Gastroesophageal sphincter (tissue), 3 donors: ENCODE measurements around the gene PNLIPRP1.

ENCODE experiments used
- EP300 ChIP-seq: sonication (generic); formaldehyde crosslinking; IDR thresholded peaks from one replicate; pipeline ENCODE4 v1.6.1; 2017; ENCODE audit warnings: antibody characterized with exemption, mild to moderate bottlenecking
- POLR2A ChIP-seq, 2 donors: fragments of 450-650 bp; IDR thresholded peaks; one replicate each; pipeline ENCODE4 v1.6.1; 2017; ENCODE audit warnings: antibody characterized with exemption in 2 of 2, mild to moderate bottlenecking in 2 of 2, moderate library complexity in 1 of 2
- POLR2AphosphoS5 ChIP-seq: sonication (generic); formaldehyde crosslinking; IDR thresholded peaks from one replicate; pipeline ENCODE4 v1.6.1; 2017; ENCODE audit warnings: antibody characterized with exemption
- TF ChIP-seq, protein P1 (sequence below), 4 experiments: fragments of 200-600 bp in 2 of 4; fragments of 450-650 bp in 2 of 4; sonication (generic) in 1 of 4; IDR thresholded peaks; one replicate each; pipeline ENCODE4 v1.5.1; 2017 to 2019; ENCODE audit warnings: antibody characterized with exemption in 4 of 4, mild to moderate bottlenecking in 2 of 4, moderate library complexity in 2 of 4

DNA sequence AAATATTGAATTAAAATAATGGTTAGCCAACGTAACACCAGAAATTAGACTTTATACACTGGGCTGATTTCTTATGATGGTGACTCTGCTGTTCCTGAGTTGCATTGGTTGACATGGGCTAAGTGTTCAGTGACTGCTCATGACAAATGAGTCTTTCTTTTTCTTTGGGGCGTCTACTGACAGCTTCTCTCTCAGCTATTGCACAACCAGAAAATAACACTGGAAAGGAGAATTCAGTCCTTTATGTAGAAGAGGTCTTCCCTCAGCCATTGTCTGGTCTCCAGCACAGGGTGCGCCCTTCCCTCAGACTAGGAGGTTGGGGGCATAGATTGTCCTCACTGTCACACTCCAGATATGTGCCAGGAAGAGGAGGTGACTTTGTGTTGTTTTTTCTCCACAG lies 23.4 kb upstream of the PNLIPRP1 start:
- TF ChIP-seq, protein P1, sequence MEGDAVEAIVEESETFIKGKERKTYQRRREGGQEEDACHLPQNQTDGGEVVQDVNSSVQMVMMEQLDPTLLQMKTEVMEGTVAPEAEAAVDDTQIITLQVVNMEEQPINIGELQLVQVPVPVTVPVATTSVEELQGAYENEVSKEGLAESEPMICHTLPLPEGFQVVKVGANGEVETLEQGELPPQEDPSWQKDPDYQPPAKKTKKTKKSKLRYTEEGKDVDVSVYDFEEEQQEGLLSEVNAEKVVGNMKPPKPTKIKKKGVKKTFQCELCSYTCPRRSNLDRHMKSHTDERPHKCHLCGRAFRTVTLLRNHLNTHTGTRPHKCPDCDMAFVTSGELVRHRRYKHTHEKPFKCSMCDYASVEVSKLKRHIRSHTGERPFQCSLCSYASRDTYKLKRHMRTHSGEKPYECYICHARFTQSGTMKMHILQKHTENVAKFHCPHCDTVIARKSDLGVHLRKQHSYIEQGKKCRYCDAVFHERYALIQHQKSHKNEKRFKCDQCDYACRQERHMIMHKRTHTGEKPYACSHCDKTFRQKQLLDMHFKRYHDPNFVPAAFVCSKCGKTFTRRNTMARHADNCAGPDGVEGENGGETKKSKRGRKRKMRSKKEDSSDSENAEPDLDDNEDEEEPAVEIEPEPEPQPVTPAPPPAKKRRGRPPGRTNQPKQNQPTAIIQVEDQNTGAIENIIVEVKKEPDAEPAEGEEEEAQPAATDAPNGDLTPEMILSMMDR (IDR thresholded peaks at IDR 0.05) = no peak
- no peak for TF ChIP-seq EP300
- no peak for TF ChIP-seq POLR2AphosphoS5
- TF ChIP-seq POLR2A (IDR thresholded peaks at IDR 0.05) = no peak
